NCI-H1417 (cell line): ENCODE measurements around the gene H2BK1.
A peak's percentile ranks its signal among the peaks of the same experiment; 100 is the strongest.

Source experiments
- DNase-seq, 3 experiments: peaks; one replicate each; lab custom pipeline; 2025; lab: John Stamatoyannopoulos, UW

Gene H2BK1

GRCh38 chr7:151210087-151210854 lies at the start of gene H2BK1:
TSS of gene H2BK1 (minus strand) at chr7:151210488. CDS start at chr7:151210318, 170 bp downstream.
- no peak for DNase-seq

GRCh38 chr7:151257990-151258389 lies 47.7 kb upstream of the H2BK1 start:
- no peak for DNase-seq

DNA sequence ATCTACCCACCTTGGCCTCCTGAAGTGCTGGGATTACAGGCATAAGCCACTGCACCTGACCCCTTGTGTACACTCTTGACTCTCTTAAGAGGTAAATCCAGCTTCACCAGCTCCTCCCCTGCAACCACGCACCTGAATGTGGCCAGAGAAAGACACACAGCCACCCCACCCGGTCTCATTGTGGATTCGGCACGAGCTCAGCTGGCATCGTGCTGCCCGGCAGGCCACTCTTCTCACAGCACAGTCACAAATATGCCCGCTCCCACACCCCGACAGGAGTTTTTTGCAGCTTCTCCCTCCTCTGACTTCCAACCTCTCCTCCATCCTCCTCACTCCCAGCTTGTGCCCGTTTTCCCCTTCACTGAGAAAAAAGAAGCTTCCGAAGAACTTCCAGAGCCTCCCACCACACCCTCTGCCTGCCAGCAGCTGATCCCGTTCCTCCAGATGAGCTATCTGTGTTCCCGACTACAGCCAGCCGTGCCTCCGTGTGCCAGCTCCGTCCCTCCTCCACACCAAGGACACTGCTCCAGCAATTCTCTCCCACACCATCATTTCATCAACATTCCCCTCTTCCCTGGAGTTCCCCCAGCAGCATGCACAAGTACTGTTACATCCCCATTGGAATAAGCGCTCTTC lies 46.2 kb upstream of the H2BK1 start:
- DNase-seq = no peak

- no peak for DNase-seq
Measured at GRCh38 chr7:151255390-151255789, 45.1 kb upstream of the H2BK1 start.

GRCh38 chr7:151254851-151255250 lies 44.6 kb upstream of the H2BK1 start:
- DNase-seq = no peak

GRCh38 chr7:151254316-151254715 lies 44.0 kb upstream of the H2BK1 start:
- no peak for DNase-seq

- DNase-seq = no peak
Measured at GRCh38 chr7:151252961-151253711, 42.8 kb upstream of the H2BK1 start.

DNA sequence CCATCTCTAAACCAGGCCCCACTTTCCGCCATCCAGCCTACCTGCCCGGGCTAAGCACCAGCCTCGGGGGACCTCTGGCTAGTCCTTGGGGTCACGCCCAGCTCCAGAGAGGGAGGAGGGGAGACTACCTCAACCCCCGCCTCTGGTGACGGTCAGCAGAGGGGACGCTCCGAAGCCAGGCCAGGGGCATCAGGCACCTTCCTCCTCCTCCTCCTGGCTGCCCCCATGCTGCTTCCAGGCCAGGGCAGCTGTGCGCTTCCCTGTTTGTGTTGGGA lies 42.2 kb upstream of the H2BK1 start:
- DNase-seq = no peak

DNA sequence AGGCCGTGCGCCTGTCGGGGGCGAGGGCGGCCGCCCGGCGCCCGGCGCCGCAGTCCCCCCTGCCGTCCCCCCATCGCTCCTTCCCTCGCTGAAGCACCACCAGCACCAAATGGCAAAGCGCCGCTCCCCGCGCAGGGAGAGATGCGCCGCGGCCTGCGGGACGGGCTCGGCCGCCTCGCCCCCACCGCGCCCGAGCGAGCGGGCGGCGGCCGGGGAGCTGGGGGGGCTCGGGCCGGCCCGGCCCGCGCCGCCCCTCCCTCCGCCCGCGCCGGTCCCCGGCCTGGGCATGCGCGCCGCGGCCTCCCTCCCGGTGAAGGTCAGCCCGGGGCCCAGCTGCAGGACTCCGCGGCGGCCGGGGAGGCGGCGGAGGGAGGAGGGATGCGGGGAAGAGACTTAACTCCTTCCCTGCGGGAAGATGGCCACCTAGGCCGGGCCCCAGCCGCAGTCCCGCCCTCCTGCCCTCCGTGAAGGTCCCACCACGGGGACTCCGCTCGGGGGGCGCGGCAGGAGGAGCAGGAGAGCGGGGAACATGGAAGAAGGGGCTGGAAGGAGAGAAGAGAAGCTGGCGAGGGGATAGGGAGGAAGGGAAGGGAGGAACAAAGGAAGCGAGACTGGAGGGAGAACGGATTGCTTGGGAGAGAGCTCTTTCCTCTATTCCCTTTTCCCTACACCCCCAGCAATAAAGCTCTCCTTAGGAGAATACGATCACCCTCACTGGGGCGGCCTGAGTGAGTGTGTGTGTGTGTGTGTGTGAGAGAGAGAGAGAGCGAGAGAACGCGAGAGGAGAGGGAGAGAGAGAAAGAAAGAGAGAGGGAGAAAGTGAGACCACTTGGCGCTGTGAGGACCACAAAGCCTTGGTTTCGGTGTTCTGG lies 41.6 kb upstream of the H2BK1 start:
- DNase-seq = peak; percentile 91 to 92 (median 91)

DNA sequence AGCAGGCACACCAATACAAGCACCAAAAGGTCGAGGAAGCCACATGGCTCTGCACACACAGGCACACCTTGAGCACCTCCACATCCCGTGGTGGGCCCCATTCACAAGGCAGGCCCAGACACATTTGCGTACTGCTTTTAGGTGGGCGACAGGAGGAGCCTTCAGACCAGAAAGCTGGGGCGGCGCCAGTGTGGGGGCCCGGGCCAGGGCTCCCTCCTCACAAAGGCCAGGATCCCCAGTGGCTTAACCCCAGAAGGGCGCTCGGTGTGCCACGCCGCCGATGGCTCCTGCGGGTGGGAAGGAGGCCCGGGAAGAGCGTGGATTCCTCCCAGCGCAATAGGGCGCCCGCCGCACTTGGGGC lies 41.0 kb upstream of the H2BK1 start:
- DNase-seq = peak in 1 of 3 experiments; percentile 76

GRCh38 chr7:151250181-151251132 lies 40.2 kb upstream of the H2BK1 start:
- DNase-seq = no peak

GRCh38 chr7:151249732-151250072 lies 39.4 kb upstream of the H2BK1 start:
- DNase-seq = peak in 1 of 3 experiments; percentile 11

DNA sequence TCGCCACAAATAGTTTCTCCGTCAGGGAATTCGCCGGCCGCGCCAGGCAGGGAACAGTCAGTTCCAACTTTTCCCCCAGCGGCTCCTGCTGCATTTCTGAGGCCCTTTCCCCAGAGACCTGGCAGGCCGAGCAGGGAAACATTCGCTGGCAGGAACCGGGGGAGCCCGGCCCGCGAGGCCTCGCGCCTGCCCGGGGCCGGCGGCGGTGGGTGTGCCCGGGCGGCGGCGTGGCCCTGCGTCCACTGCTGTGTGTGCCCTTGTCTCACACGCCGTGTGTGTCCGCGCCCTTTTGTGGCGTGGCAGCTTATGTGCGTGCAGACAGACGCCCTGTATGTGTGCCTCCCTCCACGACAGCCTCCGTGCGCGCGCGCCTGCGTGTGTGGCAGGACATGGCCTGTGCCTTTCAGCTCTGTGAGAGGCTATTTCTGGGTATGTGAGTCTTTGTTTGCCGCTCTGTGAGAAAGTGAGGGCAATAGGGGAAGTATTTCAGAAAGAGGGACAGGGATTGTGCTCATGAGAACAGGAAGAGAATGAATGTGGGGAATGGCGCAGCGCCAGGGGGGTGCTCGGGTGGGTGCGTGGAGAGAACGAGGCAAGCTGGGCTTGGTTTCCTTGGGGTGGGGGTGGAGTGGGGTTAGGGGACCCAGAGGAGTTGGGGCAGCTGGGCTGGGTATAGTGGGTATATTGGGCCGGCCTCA lies 38.9 kb upstream of the H2BK1 start:
- peak; percentile 52 to 84 (median 72) for DNase-seq

DNA sequence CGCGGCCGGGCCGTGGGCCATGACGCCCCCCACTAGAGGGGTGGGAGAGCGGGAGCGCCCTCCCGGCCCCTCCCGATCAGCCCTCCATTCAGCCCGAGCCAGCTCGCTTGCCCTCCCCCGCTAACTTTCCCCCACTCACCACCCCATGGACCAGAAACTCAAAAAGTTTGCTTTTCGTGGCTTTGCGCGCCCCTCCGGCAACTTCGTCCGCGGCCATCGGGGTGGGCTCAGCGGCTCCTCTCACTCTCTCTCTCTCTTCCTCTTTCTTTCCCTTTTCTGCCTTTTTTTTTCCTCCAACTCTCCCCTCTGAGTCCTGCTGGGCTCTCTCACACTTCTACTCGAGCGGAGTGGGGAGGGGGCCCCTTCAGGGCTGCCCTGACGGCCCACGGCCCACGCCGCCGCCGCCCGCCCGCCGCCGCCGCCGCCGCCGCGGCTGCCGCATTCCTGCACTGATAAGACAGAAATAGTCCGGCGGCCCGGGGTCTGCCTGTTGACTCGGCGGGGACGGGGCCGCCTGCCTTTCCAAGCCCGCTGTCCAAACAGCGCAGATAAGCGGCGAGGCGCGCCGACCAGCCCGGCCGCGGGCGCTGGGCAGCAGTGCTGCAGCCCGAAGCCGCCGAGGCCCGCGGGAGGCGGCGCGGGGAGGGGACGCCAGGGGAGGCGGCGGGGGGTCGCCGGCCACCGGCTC lies 38.2 kb upstream of the H2BK1 start, which contains the start of gene SMARCD3:
SMARCD3 (minus strand) TSS at position 349 of the 688 bp plus-strand sequence; CDS start at position 217, 132 bp downstream.
- peak; percentile 69 to 85 (median 72) for DNase-seq

DNA sequence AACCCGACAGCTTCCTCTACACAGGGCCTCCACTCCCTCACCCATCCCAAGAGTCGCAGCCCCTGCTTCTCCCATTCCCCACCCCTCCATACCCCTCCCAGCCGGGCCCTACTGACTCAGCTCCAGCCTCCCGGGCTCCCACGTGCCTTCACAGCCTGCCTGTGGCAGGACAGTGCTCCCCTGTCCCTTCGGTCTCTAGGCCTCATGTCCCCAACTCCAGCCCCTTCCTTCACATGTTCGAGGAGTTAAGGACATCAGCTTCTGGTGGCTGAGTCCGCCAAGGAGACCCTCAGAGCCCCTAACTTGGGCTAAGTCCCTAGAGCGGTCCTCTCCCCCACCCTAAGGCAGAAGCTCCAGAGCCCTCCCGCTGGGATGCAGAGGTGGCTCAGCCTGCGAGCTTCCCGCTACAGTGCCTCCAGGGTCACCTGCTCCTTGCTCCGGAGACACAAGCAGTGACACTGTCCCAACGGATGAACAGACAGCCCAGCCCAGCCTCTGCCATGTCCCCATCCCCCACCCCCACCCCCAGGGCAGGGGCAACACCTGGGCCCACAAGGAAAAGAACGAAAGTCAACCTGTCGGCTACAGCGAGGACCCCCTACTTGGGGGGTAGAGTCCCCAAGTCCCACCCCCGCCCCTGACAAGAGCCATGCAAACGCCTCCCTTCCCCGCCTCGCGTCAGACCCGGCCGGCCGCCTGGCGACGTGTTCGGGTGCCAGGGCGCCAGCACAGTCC lies 37.5 kb upstream of the H2BK1 start:
- peak in 1 of 3 experiments; percentile 32 for DNase-seq

DNA sequence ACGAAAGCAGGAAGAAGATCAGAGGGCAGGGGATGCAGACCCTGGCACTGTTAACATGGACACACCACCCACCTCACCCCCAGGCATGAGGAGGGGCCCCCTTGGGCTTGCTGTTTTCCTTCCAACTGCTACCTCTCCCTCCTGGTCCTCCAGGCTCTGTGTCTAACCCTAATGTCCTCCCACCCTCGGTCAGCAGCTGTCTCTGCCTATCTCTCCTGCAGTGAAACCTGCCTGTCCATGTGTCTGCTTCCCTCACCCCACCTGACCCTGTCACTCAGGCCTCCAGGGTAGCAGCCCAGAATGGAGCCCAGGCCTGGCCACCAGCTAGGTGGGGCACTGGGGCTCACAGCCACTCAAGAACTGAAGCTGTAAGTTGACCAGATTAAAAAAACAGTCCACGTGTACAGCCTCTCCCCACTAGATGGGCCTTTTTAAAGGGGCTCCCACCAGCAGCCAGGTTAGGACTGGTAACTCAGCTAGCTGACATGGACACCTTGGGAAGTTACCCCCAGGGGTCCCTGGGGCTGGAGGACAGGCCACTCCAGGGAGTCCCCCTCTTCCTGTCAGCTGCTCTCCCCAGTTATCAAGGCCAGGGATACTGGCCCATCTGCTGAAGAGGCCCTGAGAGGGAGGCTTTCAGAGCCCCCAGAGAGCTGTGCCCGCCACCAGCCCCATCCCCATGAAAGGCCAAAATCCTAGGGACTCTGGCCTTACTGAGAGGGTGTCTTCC lies 36.7 kb upstream of the H2BK1 start:
- no peak for DNase-seq

- no peak for DNase-seq
Measured at GRCh38 chr7:151246102-151246850, 36.0 kb upstream of the H2BK1 start.
